ENCODE results near the gene PAWR. TPM values are rescaled to one million over a fixed set of nuclear protein-coding genes. Genes with fewer than 3 reads are reported as not detected.

The PAWR gene, protein sequence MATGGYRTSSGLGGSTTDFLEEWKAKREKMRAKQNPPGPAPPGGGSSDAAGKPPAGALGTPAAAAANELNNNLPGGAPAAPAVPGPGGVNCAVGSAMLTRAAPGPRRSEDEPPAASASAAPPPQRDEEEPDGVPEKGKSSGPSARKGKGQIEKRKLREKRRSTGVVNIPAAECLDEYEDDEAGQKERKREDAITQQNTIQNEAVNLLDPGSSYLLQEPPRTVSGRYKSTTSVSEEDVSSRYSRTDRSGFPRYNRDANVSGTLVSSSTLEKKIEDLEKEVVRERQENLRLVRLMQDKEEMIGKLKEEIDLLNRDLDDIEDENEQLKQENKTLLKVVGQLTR
- total RNA-seq = 10 to 100 TPM; 23.7 to 26.1 TPM
- long read RNA-seq, partial matches to known transcripts = 2 of 4 reads
- long read RNA-seq, other reads (novel, unspliced or antisense) = 2 of 4 reads

DNA sequence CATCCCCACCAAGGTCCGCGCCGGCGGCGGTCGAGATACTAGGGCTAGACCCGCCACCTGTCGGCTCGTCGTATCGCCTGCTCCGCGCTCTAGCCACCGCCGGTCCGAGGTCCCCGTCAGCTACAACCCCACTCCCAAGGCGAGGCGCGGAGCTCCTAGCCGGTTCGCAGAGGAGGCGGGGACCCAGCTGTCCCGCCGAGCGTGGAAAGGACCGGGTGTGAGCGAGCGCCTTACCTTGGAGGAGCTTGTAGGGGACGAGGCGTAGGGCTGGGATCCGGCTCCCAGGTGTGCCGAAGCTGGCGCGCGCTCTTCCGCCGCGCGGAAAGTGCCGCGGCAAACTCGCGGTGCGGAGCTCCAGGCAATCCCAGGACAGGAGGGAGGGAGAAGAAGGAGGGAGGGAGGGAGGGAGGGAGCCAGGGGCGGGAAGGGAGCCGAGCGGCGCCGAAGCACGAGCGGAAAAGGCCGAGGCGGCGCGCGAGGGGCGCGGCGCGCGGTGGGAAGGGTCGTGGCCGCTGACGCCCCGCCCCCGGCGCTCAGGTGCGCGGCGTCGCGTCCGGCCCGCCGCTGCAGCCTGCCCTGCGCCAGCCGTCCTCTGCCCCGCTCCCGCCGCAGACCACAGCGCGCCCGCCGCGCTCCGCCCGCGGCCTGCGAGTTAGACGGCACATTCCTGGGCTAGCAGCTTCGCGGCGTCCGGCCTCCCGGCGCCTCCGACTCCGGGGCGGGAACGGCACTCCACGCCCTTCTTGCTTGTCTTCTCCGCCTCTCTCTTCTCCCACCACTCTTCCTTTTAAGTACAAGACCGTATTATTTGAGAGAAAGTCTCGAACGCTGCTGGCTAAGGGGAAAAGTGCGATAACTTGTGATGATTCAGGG lies at the start of gene PAWR:
TSS of gene PAWR (minus strand) at position 327 of the 873 bp plus-strand sequence. CDS start 720 bp downstream, outside the sequence.
- ATAC-seq = peak; percentile 65 to 83
- peak; percentile 54 for DNase-seq
- intact Hi-C loops (cut with DNase I) = no loop called here

DNA sequence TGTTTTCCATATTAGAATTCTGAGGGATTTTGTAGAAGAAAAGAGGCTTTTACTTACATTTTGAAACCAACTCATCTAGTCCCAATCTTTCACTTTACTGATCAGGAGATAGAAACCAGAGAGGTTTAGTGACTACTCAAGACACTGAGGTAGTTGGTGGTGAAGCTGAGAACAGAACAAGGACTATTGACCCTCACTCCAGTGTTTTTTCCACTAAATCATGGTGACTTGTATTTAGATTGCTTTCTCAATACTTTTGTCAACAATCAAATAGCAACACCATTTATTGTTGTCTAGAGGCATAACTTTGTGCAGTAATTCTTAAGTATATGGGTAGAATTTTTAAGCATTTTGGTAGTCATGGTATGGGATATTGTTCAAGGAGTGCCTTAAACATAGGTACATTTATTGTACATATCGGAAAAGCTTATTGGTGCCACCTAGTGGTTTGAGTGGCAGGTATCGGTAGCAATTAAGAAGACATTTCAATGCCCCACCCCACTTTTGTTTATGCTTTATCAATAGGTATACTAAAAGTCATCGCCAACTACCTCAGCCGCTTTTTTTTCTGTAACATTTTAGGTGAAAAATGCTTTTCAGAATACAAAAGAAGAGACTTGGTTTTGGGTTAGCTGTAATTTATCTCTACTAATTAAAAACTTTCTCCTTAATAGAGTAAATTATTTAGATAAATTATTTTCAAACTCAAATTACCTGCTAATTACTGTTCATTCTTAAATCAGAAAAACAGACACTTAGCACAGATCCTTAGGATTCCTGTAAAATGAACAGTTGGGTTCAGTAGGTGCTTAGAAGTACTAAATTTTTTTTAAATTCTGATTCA lies 47.3 kb upstream of the PAWR start:
- intact Hi-C loops (cut with DNase I) = loop anchor here (2.0 to 5.0 kb wide), 4 partner anchors 181 to 331 kb away; no protein-coding TSS in a partner anchor
- ATAC-seq = peak in 1 of 2 donors; percentile 27
- no peak for DNase-seq

DNA sequence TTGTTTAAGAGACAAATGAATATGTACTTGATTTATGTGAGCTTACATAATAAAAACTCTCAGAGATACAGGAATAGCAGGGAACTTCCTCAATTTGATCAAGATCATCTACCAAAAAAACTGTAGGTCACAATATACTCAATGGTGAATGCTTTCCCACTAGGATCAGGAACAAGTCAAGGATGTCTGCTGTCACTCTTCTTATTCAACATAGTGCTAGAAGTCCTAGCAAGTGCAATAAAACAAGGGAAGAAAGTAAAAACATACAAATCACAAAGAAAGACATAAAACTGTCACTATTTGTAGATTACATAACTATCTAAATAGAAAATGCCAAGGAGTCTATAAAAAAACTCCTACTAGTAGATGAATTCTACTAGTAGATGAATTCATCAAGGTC lies 41.9 kb upstream of the PAWR start:
- DNase-seq (no peak), ATAC-seq (no peak)
- intact Hi-C loops (cut with DNase I) = no loop called here

DNA sequence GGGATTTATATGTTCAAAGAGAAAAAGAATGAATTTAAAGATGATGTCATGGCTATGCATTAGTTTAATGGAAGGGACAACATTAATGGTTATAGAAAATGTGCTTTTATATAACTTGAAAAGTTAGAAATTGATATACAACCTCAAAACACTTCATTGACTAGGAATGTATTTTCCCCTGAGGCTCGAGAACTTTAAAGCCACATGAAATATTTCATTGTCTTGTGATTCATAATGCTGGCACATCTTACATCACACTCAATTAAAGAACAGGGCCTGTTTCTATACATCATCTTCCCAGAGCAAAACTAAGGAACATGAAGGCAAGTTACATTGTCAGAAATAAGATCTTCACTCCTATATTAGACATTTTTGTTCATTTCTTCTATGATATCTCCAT lies 35.2 kb upstream of the PAWR start:
- intact Hi-C loops (cut with DNase I) = no loop called here
- DNase-seq (no peak), ATAC-seq (no peak)

DNA sequence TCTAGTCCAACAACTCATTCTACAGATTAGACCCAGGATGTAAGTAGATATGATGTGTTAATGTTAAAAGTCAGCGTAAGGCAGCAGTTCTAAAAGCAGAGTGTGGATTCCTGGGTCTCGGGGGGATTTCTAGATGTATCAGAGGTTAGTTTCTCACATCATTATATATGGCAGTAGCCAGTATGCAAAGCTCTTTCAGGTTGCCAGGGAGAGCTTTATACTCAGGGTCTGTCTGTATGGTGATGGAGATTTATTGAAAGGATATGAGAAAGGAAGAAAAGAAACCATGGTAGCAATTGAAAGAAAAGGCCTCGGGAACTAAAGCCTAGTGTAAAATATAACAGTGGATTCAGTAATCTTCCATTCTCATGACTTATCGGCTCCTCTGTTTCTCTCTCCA lies 26.2 kb upstream of the PAWR start:
- intact Hi-C loops (cut with DNase I) = no loop called here
- ATAC-seq (no peak), DNase-seq (no peak)

DNA sequence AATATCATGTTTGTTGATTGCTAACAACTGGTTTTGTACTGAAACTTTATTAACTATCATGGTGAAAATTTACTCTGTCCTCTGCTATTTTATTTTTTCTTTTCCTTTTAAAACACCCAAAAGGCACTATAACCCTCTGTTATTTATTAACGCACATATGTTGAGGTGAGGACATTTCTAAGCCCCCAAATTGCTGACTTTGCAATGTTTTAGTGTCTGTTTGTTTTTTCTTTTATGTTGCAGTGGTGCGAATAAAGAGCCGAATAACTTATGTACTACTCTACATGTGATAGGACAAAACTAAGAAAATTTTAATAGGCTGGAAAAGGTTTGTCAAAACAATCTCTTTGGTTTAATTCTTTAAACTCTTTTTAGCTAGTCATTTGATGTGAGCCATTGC lies 24.5 kb upstream of the PAWR start:
- no peak for DNase-seq
- intact Hi-C loops (cut with DNase I) = no loop called here
- ATAC-seq = no peak

DNA sequence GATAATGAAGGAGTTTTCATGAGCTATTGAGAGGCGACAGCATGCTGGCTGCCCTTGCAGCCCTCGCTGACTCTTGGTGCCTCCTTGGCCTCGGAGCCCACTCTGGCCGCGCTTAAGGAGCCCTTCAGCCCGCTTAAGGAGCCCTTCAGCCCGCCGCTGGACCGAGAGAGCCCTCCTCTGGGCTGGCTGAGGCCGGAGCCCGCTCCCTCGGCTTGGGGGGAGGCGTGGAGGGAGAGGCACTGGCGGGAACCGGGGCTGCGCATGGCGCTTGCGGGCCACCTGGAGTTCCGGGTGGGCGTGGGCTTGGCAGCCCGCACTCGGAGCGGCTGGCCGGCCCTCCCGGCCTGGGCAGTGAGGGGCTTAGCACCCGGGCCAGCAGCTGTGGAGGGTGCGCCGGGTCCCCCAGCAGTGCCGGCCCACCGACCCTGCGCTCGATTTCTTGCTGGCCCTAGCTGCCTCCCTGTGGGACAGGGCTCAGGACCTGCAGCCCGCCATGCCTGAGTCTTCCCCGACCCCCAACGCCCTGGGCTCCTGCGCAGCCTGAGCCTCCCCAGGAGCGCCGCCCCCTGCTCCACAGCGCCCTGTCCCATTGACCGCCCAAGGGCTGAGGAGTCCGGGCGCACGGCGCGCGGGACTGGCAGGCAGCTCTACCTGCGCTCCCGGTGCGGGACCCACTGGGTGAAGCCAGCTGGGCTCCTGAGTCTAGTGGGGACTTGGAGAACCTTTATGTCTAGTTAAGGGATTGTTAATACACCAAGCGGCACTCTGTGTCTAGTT lies 20.1 kb upstream of the PAWR start:
- DNase-seq = no peak
- ATAC-seq = no peak
- intact Hi-C loops (cut with DNase I) = no loop called here

DNA sequence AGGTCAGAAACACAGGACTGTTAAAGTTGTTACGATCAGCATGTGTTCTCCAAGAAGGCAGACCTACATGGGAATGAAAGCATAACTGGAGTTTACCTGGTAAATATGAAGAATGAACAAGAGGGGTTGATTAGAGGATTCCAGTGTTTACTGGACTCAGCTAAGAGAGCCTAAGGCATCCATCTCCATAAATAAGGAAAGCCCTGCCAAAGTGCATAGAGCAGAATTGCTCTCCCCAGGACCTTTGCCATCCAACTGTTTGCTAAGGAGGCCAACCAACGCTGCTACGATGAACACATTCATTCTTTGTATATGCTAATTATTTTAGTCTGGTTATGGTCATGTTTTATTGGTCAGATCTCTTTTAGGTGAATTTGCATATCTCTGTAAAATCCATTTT lies 17.1 kb upstream of the PAWR start:
- ATAC-seq (no peak), DNase-seq (no peak)
- intact Hi-C loops (cut with DNase I) = no loop called here

DNA sequence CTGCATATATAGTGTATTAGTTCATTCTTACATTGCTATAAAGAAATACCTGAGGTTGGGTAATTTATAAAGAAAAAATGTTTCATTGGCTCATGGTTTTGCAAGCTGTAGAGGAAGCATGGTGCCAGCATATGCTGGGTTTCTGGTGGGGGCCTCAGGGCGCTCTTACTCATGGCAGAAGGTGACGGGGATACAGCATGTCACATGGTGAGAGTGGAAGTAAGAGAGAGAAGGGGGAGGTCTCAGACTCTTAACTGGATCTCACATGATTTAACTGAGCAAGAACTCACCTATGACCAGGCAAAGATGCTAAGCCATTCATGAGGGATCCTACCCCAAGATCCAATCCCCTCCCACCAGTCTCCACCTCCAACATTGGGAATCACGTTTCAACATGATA lies 15.9 kb upstream of the PAWR start:
- intact Hi-C loops (cut with DNase I) = no loop called here
- DNase-seq = no peak

DNA sequence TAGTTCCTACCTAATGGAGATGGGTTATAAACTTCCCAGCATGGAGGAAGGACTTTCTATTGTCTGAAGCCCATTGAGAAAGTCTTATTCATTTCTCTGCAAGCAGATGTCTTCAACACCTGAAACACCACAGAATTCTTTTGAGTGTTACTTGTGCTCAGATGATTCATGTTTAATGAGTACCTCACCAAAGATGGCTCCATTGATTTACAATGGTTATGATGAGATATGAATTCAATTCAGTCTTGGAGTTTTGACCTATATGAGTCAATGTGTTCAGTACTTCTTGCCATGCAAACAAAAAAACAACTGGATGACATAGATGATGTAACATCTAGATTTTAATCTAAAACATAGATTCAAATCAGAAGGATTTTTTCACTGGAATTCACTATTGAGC lies 15.4 kb upstream of the PAWR start:
- intact Hi-C loops (cut with DNase I) = no loop called here
- DNase-seq = no peak
- ATAC-seq = no peak

More for the DNA sequence above, 15.9 kb upstream of the PAWR start:
- ATAC-seq = no peak

DNA sequence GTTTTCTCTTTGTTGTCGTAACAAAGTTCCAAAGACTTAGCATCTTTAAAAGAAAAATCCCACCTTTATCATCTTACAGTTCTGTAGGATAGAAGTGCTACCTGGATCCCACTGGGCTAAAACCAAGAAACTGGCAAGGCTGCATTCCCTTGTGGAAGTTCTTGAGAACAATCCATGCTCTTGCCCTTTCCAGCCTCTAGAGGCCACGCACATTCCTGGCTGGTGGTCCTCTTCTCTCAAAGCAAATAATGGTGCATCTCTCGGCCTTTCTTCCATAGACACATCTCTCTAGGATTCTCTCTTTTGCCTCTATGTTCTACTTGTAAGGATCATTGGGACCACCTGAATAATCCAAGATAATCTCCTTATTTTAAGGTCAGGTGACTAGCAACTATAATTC lies 8.2 kb upstream of the PAWR start:
- intact Hi-C loops (cut with DNase I) = no loop called here
- ATAC-seq = no peak
- no peak for DNase-seq

DNA sequence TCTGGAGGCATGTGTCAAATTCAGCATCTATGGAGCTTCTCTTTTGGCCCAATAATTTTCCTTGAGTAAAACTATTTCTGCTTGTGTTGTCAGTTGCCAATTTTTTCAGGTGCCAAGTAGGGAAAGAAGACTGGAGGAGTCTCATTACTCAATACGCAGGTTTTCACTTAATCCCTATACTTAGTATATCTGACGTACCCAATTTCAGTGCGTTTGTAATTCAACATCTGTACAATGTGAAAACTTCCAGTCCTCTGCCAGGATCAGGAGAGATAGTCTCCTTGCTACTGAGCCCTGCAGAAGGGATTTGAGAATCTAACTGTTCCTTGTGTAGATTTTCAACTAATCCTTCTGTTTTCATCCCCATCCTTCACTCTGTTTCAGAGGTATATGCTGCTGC lies 5.7 kb upstream of the PAWR start:
- DNase-seq (no peak), ATAC-seq (no peak)
- intact Hi-C loops (cut with DNase I) = no loop called here

DNA sequence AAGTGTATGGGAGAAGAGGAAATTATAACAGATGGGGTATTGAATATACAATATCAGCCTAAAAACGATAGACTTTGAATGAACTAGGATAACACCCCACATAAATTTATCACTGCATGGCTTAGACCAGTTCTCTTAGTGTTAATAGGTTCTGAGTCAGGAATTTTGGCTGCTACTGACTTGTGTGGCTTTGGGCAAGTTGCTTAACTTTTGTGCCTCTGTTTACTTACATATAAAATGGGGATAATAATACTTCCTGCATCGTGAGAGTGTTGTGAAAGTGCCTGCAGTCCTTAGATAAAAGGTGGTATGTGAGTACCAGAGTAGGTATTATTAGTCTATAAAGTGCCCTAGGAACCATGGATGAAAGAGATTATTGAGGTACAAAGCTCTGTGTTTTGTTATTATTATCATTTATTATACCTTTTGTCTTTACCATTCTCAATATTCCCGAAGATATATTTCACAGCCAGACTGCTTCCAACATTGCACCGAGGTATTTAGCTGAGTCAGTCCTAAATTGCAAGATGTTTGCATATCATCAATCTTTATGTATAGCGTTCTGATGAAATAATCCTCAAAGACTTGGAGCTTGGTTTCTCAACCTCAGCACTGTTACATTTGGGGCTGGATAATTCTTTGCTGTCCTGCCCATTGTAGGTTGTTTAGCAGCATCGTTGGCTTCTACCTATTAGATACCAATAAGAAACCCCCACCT lies 2.3 kb upstream of the PAWR start:
- intact Hi-C loops (cut with DNase I) = no loop called here
- no peak for ATAC-seq
- no peak for DNase-seq

DNA sequence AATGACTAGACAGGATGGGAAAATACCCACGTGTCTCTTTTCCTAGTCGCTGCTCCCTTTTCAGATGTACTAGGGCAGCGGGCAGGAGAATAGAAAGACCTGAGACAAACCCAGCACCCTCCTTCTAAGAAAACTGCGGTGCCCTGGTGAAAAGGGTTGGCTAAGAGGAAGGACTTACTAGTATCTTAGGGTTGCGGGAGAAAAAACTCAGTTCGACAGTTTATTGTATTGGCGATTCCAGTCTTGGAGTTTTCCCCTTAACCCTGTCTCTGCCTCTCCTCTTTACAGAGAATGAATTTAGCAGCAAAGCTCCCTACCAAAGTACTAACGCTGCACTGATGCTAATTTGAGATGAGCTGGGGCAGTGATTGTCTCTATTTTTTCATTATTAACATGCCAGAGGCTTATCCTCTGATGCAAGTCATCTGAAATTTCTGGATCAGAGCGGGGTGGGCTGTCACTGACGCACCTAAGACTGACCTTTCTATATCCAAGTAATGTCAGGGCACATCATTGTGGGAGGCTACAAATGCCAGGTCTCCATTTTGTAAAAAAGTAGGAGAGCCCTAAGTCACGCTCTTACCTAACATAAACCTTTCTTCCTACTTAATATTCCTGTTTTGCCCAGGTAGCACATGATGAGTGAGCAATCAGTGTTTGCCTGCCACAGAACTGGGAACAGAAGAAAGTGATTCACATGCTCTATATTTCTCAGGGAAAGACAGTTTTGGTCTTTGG lies 916 bp upstream of the PAWR start:
- DNase-seq = no peak
- ATAC-seq = peak; percentile 25 to 68
- intact Hi-C loops (cut with DNase I) = no loop called here

DNA sequence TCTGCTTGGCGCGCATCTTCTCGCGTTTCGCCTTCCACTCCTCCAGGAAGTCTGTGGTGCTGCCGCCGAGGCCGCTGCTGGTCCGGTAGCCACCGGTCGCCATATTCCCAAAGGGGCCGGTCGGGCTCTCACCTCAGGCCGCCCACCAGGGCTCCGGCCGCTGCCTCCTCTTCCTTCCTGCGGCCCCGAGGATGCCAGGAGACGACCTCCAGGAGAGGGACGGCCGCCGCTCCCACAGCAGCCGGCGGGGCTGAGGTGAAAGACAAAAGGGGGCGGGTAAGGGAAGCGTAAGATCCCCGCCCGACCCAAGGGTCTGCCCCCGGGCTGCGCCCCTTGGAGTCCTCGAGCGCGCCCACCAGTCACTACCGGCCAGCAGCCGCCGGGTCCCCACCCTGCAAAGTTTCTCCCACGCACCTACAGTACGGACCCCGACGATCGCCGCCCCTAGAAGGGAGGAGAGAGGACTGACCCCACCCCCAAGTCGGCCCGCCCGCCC lies 574 bp downstream of the PAWR start:
- intact Hi-C loops (cut with DNase I) = no loop called here
- ATAC-seq = peak; percentile 79
- DNase-seq = peak; percentile 48

DNA sequence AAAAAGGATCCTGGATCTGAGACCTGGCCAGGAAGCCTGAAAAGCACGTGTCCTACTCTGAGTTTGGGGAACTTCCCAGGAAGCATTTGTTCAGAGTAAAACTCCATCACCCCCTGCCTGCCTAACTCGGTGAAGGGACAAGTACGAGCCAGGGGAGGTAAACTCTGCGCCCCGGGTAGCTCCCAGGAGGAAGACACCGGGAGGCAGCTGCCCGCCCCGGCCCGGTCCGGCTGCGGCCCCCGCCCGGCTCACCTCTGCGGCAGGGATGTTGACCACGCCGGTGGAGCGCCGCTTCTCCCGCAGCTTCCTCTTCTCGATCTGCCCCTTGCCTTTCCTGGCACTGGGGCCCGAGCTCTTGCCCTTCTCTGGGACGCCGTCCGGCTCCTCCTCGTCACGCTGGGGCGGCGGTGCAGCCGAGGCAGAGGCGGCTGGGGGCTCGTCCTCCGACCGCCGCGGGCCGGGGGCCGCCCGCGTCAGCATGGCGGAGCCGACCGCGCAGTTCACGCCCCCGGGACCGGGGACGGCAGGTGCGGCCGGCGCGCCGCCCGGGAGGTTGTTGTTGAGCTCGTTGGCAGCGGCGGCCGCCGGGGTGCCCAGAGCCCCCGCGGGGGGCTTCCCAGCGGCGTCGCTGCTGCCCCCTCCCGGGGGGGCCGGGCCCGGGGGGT lies 1.2 kb downstream of the PAWR start:
- intact Hi-C loops (cut with DNase I) = no loop called here
- ATAC-seq (peak; percentile 17 to 40), DNase-seq (peak; percentile 36)

DNA sequence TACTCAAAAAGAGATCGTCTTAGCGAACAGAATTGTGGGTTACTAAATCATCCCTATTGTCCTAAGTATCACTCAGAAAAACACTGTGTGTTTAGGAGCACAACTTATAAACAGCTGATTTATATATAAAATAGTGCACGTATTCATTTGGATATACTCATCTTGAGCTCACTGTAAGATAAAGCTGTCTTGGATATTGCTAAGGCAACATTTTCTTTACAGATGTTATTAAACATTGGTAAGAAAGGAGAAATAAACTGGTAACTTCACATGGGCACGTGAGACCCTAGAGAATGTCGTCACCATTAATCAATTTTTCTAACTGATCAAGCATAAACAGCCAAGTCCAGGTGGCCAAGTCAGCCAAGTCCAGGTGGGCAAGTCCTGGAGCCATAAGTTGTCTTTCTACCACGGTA lies 1.7 kb downstream of the PAWR start:
- DNase-seq (no peak), ATAC-seq (no peak)
- intact Hi-C loops (cut with DNase I) = no loop called here

Measured in left cardiac atrium (tissue), 4 donors.